Liver (tissue), 3 donors: ENCODE results near the gene DAAM1.

Experiments
- EGR1 ChIP-seq, 2 donors: IDR thresholded peaks; 2 replicates each; pipeline ENCODE4 v1.6.1; 2016 to 2018; ENCODE audit warnings: antibody characterized with exemption in 2 of 2, low read depth in 2 of 2
- GABPA ChIP-seq, 2 donors: IDR thresholded peaks in 1 of 2; conservative IDR thresholded peaks in 1 of 2; 2 replicates each; pipeline ENCODE4 v1.6.1; 2016; ENCODE audit warnings: antibody characterized with exemption in 2 of 2, mild to moderate bottlenecking in 1 of 2, moderate library complexity in 1 of 2
- NR2F2 ChIP-seq: IDR thresholded peaks from 2 replicates; pipeline ENCODE4 v1.6.1; 2016; ENCODE audit warnings: antibody characterized with exemption
- RAD21 ChIP-seq, 2 donors: IDR thresholded peaks; 2 replicates each; pipeline ENCODE4 v1.6.1; 2016; ENCODE audit warnings: antibody characterized with exemption in 2 of 2, mild to moderate bottlenecking in 2 of 2
- SP1 ChIP-seq: IDR thresholded peaks from 2 replicates; pipeline ENCODE4 v1.6.1; 2018; ENCODE audit warnings: antibody characterized with exemption, mild to moderate bottlenecking
- TAF1 ChIP-seq: conservative IDR thresholded peaks from 2 replicates; pipeline ENCODE4 v1.6.1; 2016; ENCODE audit warnings: antibody characterized with exemption, mild to moderate bottlenecking
- YY1 ChIP-seq: IDR thresholded peaks from 2 replicates; pipeline ENCODE4 v1.6.1; 2016; ENCODE audit warnings: antibody characterized with exemption, mild to moderate bottlenecking
- TF ChIP-seq, protein P1 (sequence below): fragments of 150-350 bp; IDR thresholded peaks from 2 replicates; pipeline ENCODE4 v1.5.1; 2017; ENCODE audit warnings: improper control_type of control experiment, low read depth, low read length; ENCODE audit not compliant: missing input control
- TF ChIP-seq, protein P2 (sequence below): IDR thresholded peaks from 2 replicates; pipeline ENCODE4 v1.6.1; 2016; ENCODE audit warnings: antibody characterized with exemption, mild to moderate bottlenecking
- TF ChIP-seq, protein P3 (sequence below): IDR thresholded peaks from 2 replicates; pipeline ENCODE4 v1.6.1; 2016; ENCODE audit warnings: antibody characterized with exemption
- donor health status: healthy.
- donor health status: healthy.

DNA sequence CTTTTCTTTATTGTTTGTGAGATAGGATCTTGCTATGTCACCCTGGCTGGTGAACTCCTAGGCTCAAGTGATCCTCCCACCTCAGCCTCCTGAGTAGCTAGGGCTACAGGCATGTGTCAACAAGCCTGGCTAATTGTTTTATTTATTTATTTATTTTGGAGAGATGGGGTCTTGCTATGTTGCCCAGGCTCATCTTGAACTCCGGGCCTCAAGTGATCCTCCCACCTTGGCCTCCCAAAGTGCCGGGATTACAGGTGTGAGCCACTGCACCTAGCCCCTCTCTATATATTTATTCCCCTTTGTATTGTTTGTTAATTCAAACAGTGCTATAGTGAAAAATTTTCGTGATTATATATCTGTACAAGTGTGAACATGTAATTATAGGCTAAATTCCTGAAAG lies 123.3 kb downstream of the DAAM1 start:
- TF ChIP-seq, protein P1, sequence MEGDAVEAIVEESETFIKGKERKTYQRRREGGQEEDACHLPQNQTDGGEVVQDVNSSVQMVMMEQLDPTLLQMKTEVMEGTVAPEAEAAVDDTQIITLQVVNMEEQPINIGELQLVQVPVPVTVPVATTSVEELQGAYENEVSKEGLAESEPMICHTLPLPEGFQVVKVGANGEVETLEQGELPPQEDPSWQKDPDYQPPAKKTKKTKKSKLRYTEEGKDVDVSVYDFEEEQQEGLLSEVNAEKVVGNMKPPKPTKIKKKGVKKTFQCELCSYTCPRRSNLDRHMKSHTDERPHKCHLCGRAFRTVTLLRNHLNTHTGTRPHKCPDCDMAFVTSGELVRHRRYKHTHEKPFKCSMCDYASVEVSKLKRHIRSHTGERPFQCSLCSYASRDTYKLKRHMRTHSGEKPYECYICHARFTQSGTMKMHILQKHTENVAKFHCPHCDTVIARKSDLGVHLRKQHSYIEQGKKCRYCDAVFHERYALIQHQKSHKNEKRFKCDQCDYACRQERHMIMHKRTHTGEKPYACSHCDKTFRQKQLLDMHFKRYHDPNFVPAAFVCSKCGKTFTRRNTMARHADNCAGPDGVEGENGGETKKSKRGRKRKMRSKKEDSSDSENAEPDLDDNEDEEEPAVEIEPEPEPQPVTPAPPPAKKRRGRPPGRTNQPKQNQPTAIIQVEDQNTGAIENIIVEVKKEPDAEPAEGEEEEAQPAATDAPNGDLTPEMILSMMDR, result no peak
- TF ChIP-seq EGR1 (IDR thresholded peaks at IDR 0.05; ENCODE audit: low read depth in 2 of 2), result no peak
- TF ChIP-seq YY1, result no peak
- TF ChIP-seq NR2F2, result no peak
- no peak for TF ChIP-seq TAF1
- TF ChIP-seq SP1, result no peak
- TF ChIP-seq, protein P2, sequence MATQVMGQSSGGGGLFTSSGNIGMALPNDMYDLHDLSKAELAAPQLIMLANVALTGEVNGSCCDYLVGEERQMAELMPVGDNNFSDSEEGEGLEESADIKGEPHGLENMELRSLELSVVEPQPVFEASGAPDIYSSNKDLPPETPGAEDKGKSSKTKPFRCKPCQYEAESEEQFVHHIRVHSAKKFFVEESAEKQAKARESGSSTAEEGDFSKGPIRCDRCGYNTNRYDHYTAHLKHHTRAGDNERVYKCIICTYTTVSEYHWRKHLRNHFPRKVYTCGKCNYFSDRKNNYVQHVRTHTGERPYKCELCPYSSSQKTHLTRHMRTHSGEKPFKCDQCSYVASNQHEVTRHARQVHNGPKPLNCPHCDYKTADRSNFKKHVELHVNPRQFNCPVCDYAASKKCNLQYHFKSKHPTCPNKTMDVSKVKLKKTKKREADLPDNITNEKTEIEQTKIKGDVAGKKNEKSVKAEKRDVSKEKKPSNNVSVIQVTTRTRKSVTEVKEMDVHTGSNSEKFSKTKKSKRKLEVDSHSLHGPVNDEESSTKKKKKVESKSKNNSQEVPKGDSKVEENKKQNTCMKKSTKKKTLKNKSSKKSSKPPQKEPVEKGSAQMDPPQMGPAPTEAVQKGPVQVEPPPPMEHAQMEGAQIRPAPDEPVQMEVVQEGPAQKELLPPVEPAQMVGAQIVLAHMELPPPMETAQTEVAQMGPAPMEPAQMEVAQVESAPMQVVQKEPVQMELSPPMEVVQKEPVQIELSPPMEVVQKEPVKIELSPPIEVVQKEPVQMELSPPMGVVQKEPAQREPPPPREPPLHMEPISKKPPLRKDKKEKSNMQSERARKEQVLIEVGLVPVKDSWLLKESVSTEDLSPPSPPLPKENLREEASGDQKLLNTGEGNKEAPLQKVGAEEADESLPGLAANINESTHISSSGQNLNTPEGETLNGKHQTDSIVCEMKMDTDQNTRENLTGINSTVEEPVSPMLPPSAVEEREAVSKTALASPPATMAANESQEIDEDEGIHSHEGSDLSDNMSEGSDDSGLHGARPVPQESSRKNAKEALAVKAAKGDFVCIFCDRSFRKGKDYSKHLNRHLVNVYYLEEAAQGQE, result no peak
- TF ChIP-seq RAD21 (IDR thresholded peaks at IDR 0.05), result no peak
- no peak for TF ChIP-seq GABPA (IDR thresholded peaks at IDR 0.05 in 1 of 2, conservative IDR thresholded peaks at IDR 0.05 in 1 of 2)
- TF ChIP-seq, protein P3, sequence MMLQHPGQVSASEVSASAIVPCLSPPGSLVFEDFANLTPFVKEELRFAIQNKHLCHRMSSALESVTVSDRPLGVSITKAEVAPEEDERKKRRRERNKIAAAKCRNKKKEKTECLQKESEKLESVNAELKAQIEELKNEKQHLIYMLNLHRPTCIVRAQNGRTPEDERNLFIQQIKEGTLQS, result no peak
